Hepatocyte (in vitro differentiated cells): ENCODE measurements around the gene ZCCHC7. TPM values are rescaled to one million over a fixed set of nuclear protein-coding genes. Genes with fewer than 3 reads are reported as not detected.

ENCODE experiments used
- DNase-seq: peaks from one replicate; pipeline ENCODE4 v3.0.0-alpha.2; 2016; ENCODE audit warnings: low spot score
- H2AFZ ChIP-seq: fragments of 200-600 bp; sonication (generic); 2 replicates; pipeline ENCODE4 v1.6.0; 2016; ENCODE audit warnings: antibody characterized with exemption, mild to moderate bottlenecking
- H3K27ac ChIP-seq: fragments of 200-600 bp; sonication (generic); 2 replicates; pipeline ENCODE4 v1.5.1; 2016; ENCODE audit warnings: mild to moderate bottlenecking
- H3K27me3 ChIP-seq: fragments of 200-600 bp; sonication (generic); 2 replicates; pipeline ENCODE4 v1.6.1; 2016
- H3K36me3 ChIP-seq: fragments of 200-600 bp; sonication (generic); replicated peaks from 2 replicates; pipeline ENCODE4 v1.5.1; 2016; ENCODE audit warnings: low read depth; ENCODE audit not compliant: insufficient read depth
- H3K4me1 ChIP-seq: fragments of 200-600 bp; sonication (generic); 2 replicates; pipeline ENCODE4 v1.5.1; 2016; ENCODE audit warnings: mild to moderate bottlenecking, moderate library complexity; ENCODE audit not compliant: insufficient read depth
- H3K4me2 ChIP-seq: fragments of 200-600 bp; sonication (generic); 2 replicates; pipeline ENCODE4 v1.6.0; 2016
- H3K4me3 ChIP-seq: fragments of 200-600 bp; sonication (generic); 2 replicates; pipeline ENCODE4 v1.5.1; 2016; ENCODE audit warnings: mild to moderate bottlenecking
- H3K79me2 ChIP-seq: fragments of 200-600 bp; sonication (generic); 2 replicates; pipeline ENCODE4 v1.6.0; 2017; ENCODE audit warnings: mild to moderate bottlenecking
- H3K9me2 ChIP-seq: fragments of 200-600 bp; sonication (generic); replicated peaks from 2 replicates; pipeline ENCODE4 v1.6.0; 2017; ENCODE audit warnings: mild to moderate bottlenecking; ENCODE audit not compliant: insufficient read depth
- H3K9me3 ChIP-seq: fragments of 200-600 bp; sonication (generic); 2 replicates; pipeline ENCODE4 v1.5.1; 2016; ENCODE audit warnings: low read depth, mild to moderate bottlenecking
- H4K20me1 ChIP-seq: fragments of 200-600 bp; sonication (generic); 2 replicates; pipeline ENCODE4 v1.6.0; 2016; ENCODE audit warnings: mild to moderate bottlenecking; ENCODE audit not compliant: insufficient read depth, poor library complexity, severe bottlenecking
- EZH2 ChIP-seq: fragments of 200-600 bp; sonication (generic); IDR thresholded peaks from 2 replicates; pipeline ENCODE4 v1.6.1; 2016; ENCODE audit warnings: antibody characterized with exemption, mild to moderate bottlenecking, borderline replicate concordance
- EZH2phosphoT487 ChIP-seq: fragments of 200-600 bp; sonication (generic); IDR thresholded peaks from one replicate; pipeline ENCODE4 v1.6.1; 2018; ENCODE audit warnings: antibody characterized with exemption, mild to moderate bottlenecking, low read depth, moderate library complexity; ENCODE audit not compliant: unreplicated experiment, severe bottlenecking
- WGBS: methylation state at CpG from one replicate; pipeline ENCODE4 v1.1.6; 2016; ENCODE audit warnings: low lambda C conversion rate; ENCODE audit errors: missing lambda C conversion rate; 5-methylcytosine and 5-hydroxymethylcytosine counted together
- polyA plus RNA-seq: library from polyadenylated mRNA; unstranded; fragments of >200 nt; fragmentation: Nextera tagmentation; extraction: Ambion mirVana; gene quantifications from 2 replicates; pipeline ENCODE4 v1.2.1, GENCODE V29; 2016
- total RNA-seq: library from RNA; depleted of rRNA; stranded (reverse); fragments of >200 nt; gene quantifications from 2 replicates; pipeline ENCODE4 v1.2.3, GENCODE V29; 2014
- TF ChIP-seq, protein P1 (sequence below): fragments of 200-600 bp; sonication (generic); IDR thresholded peaks from 2 replicates; pipeline ENCODE4 v1.5.1; 2016; ENCODE audit warnings: antibody characterized with exemption, mild to moderate bottlenecking; ENCODE audit not compliant: poor library complexity

ZCCHC7 gene
- total and polyA plus RNA-seq, 2 experiments from 2014 or later, result 12.3 to 14.6 TPM

DNA sequence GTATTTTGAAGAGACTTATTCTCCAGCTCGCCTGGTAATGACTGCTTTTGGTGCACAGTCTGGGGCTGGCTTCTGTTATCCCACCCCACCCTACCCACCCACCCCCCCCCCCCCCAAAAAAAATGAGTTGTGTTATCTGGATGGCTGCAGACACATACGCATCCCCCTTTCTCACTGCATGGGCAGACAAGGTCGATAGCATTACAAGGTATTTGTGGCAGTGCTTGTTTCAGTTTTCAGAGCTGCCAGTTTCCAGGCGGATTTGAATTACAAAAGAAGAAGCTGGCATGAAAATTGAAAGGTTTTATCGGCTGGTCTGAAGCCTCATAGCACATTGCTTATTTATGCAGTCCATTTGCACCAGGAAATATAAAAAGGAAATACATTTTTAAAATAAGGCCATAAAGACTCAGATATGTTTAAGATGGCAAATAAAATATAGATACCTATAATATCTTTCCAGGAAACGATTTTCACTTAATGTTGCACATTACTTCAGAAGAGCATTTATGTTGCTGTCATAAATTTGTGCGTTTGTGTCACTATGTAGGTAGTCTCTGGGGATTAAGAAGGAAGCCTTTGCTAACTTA is 217.0 kb downstream of the ZCCHC7 start:
- Histone ChIP-seq H3K4me3 (no peak overlapping the region), H2AFZ (no peak overlapping the region), H3K36me3 (no peaks in the 10 kb centered on the region), H3K4me1 (no peaks in the 10 kb centered on the region), H3K27me3 (no peaks in the 10 kb centered on the region), H3K27ac (no peak overlapping the region), H3K9me3 (no peaks in the 10 kb centered on the region), H3K4me2 (no peak overlapping the region), H3K79me2 (no peaks in the 10 kb centered on the region), H3K9me2 (no peaks in the 10 kb centered on the region), H4K20me1 (no peaks in the 10 kb centered on the region)
- no peak for DNase-seq
- no peak for TF ChIP-seq EZH2
- TF ChIP-seq EZH2phosphoT487, result no peak
- TF ChIP-seq, protein P1, sequence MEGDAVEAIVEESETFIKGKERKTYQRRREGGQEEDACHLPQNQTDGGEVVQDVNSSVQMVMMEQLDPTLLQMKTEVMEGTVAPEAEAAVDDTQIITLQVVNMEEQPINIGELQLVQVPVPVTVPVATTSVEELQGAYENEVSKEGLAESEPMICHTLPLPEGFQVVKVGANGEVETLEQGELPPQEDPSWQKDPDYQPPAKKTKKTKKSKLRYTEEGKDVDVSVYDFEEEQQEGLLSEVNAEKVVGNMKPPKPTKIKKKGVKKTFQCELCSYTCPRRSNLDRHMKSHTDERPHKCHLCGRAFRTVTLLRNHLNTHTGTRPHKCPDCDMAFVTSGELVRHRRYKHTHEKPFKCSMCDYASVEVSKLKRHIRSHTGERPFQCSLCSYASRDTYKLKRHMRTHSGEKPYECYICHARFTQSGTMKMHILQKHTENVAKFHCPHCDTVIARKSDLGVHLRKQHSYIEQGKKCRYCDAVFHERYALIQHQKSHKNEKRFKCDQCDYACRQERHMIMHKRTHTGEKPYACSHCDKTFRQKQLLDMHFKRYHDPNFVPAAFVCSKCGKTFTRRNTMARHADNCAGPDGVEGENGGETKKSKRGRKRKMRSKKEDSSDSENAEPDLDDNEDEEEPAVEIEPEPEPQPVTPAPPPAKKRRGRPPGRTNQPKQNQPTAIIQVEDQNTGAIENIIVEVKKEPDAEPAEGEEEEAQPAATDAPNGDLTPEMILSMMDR, result no peak
- 76% methylated on average over 7 of the region's 7 CpGs for WGBS

DNA sequence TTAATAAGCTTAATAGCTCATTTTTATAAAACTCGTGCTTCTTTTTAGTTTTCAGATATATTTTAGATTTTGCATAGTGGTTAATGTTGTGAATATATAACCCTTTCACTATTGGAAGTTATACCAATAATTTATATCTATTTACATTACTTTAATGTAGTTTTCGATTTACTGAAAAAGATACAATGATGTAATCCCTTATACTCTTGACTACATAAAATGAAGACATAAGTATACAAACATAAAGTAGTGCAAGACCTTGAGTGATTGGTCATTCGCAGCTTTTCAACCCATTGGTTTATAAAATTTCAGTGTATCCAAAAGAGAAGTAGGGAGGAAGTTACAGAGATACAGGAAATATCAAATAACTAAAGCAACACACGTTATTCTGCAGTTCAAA is 217.8 kb downstream of the ZCCHC7 start:
- no peak overlapping the region for H3K4me2 ChIP-seq
- no peaks in the 10 kb centered on the region for H3K79me2 ChIP-seq
- H2AFZ ChIP-seq, result no peak overlapping the region
- no peaks in the 10 kb centered on the region for H3K27me3 ChIP-seq
- H3K9me3 ChIP-seq, result no peaks in the 10 kb centered on the region
- TF ChIP-seq EZH2phosphoT487, result no peak
- TF ChIP-seq, protein P1, result no peak
- no peak for TF ChIP-seq EZH2
- H3K27ac ChIP-seq, result no peak overlapping the region
- no peaks in the 10 kb centered on the region for H3K4me1 ChIP-seq
- no peak overlapping the region for H3K4me3 ChIP-seq
- 77% methylated on average over 4 of the region's 4 CpGs for WGBS
- no peaks in the 10 kb centered on the region for H4K20me1 ChIP-seq
- H3K36me3 ChIP-seq, result no peaks in the 10 kb centered on the region
- DNase-seq, result no peak
- H3K9me2 ChIP-seq, result no peaks in the 10 kb centered on the region

- DNase-seq, result no peak
- TF ChIP-seq EZH2 (no peak), EZH2phosphoT487 (no peak)
- TF ChIP-seq, protein P1, result no peak
- no peaks in the 10 kb centered on the region for H3K27me3 ChIP-seq
- no peaks in the 10 kb centered on the region for H3K36me3 ChIP-seq
- H3K9me2 ChIP-seq, result no peaks in the 10 kb centered on the region
- no peaks in the 10 kb centered on the region for H3K79me2 ChIP-seq
- H3K4me2 ChIP-seq, result no peak overlapping the region
- no peaks in the 10 kb centered on the region for H3K9me3 ChIP-seq
- 88% methylated on average over 4 of the region's 4 CpGs for WGBS
- no peaks in the 10 kb centered on the region for H3K4me1 ChIP-seq
- H4K20me1 ChIP-seq, result no peaks in the 10 kb centered on the region
- no peak overlapping the region for H3K27ac ChIP-seq
- no peak overlapping the region for H2AFZ ChIP-seq
- no peak overlapping the region for H3K4me3 ChIP-seq
Measured at GRCh38 chr9:37339923-37340322, 219.5 kb downstream of the ZCCHC7 start.

DNA sequence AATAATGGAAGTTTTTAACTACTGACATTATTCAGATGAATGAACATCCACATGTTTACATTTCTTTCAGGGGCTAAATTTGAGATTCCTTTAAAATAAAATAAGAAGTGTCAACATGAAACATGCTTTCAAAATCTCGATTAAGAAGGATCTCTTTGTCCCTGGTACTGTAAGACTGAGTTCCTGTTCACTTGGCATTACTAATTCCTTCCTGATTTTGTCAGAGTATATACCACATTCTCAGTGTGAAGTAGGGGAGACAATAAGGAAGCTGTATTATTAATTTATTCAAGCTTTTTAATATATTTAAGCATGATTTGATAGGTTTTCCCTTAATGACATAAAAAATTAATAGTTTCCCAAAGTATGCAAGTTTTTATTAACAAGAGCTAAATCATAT is 220.6 kb downstream of the ZCCHC7 start:
- no peaks in the 10 kb centered on the region for H3K4me1 ChIP-seq
- no peak overlapping the region for H2AFZ ChIP-seq
- H3K9me3 ChIP-seq, result no peaks in the 10 kb centered on the region
- no peaks in the 10 kb centered on the region for H3K79me2 ChIP-seq
- no peak overlapping the region for H3K27ac ChIP-seq
- no peak overlapping the region for H3K4me3 ChIP-seq
- WGBS, result 88% methylated on average over 1 of the region's 1 CpG
- no peaks in the 10 kb centered on the region for H3K27me3 ChIP-seq
- H3K9me2 ChIP-seq, result no peaks in the 10 kb centered on the region
- no peaks in the 10 kb centered on the region for H3K36me3 ChIP-seq
- TF ChIP-seq EZH2phosphoT487 (no peak), EZH2 (no peak)
- TF ChIP-seq, protein P1, result no peak
- no peak for DNase-seq
- no peak overlapping the region for H3K4me2 ChIP-seq
- H4K20me1 ChIP-seq, result no peaks in the 10 kb centered on the region
